NCI-H446 (cell line): Measurements from ENCODE around the gene OR56A4.
"Not testable (repeated sequence)": the region's sequence is repeated elsewhere in the genome, so short reads cannot be mapped to it uniquely, and the experiment has no call there.

ENCODE experiments used
- DNase-seq, 2 experiments: peaks; one replicate each; lab custom pipeline; 2025; lab: John Stamatoyannopoulos, UW

OR56A4 gene

GRCh38 chr11:5960704-5961320 lies 45.9 kb downstream of the OR56A4 start:
- DNase-seq, result not testable (repeated sequence)

- DNase-seq, result no peak
Measured at GRCh38 chr11:5955586-5955985, 51.2 kb downstream of the OR56A4 start.
